Neural cell (in vitro differentiated cells): ENCODE results near the gene SPOP. TPM values are rescaled to one million over a fixed set of nuclear protein-coding genes. Genes with fewer than 3 reads are reported as not detected.

Source experiments
- H2AFZ ChIP-seq: fragments of 200-600, 300-800 bp; sonication (generic), shearing (Covaris generic); 2 replicates; pipeline ENCODE4 v1.6.0; 2014; ENCODE audit warnings: low read depth, mild to moderate bottlenecking, antibody characterized with exemption, low read length, moderate library complexity
- H3F3A ChIP-seq: fragments of 200-600 bp; shearing (Covaris generic); 2 replicates; pipeline ENCODE4 v1.6.1; 2016; ENCODE audit warnings: mild to moderate bottlenecking, moderate library complexity, mixed read lengths, antibody characterized with exemption, low read length; ENCODE audit not compliant: insufficient read depth, poor library complexity, severe bottlenecking
- H3K27ac ChIP-seq: fragments of 200-600, 300-800 bp; sonication (generic), shearing (Covaris generic); 2 replicates; pipeline ENCODE4 v1.5.1; 2014; ENCODE audit warnings: mild to moderate bottlenecking, low read length, moderate library complexity
- H3K27me3 ChIP-seq: fragments of 300-800, 200-600 bp; sonication (generic), shearing (Covaris generic); 2 replicates; pipeline ENCODE4 v1.6.0; 2014; ENCODE audit warnings: mild to moderate bottlenecking, low read depth, low read length, moderate library complexity; ENCODE audit not compliant: insufficient read depth
- H3K36me3 ChIP-seq: fragments of 300-800, 200-600 bp; sonication (generic), shearing (Covaris generic); 2 replicates; pipeline ENCODE4 v1.5.1; 2014; ENCODE audit warnings: mild to moderate bottlenecking, antibody characterized with exemption, low read length, moderate library complexity; ENCODE audit not compliant: insufficient read depth
- H3K4me2 ChIP-seq: fragments of 300-800, 200-600 bp; sonication (generic), shearing (Covaris generic); 2 replicates; pipeline ENCODE4 v1.6.0; 2014; ENCODE audit warnings: mild to moderate bottlenecking, low read length
- H3K4me3 ChIP-seq: fragments of 300-800, 200-600 bp; sonication (generic), shearing (Covaris generic); 2 replicates; pipeline ENCODE4 v1.5.1; 2014; ENCODE audit warnings: mild to moderate bottlenecking, low read length, moderate library complexity
- H3K79me2 ChIP-seq: fragments of 200-600 bp; shearing (Covaris generic); replicated peaks from 2 replicates; pipeline ENCODE4 v1.6.0; 2014; ENCODE audit warnings: mild to moderate bottlenecking, low read length, moderate library complexity; ENCODE audit not compliant: insufficient read depth
- H3K9ac ChIP-seq: fragments of 300-800, 200-600 bp; sonication (generic), shearing (Covaris generic); 2 replicates; pipeline ENCODE4 v1.6.1; 2016; ENCODE audit warnings: mild to moderate bottlenecking, low read length, mixed read lengths
- H3K9me2 ChIP-seq: fragments of 200-600 bp; shearing (Covaris generic); 2 replicates; pipeline ENCODE4 v1.6.1; 2016; ENCODE audit warnings: mild to moderate bottlenecking, low read length, mixed read lengths; ENCODE audit not compliant: insufficient read depth
- H3K9me3 ChIP-seq: fragments of 200-600, 300-800 bp; sonication (generic), shearing (Covaris generic); 2 replicates; pipeline ENCODE4 v1.6.1; 2016; ENCODE audit warnings: mild to moderate bottlenecking, mixed run types, low read length, moderate library complexity, mixed read lengths
- H4K20me1 ChIP-seq: fragments of 200-600 bp; shearing (Covaris generic); 2 replicates; pipeline ENCODE4 v1.6.1; 2016; ENCODE audit warnings: mild to moderate bottlenecking, mixed run types; ENCODE audit not compliant: insufficient read depth
- CTCF ChIP-seq: fragments of 450-650 bp; IDR thresholded peaks from 2 replicates; pipeline ENCODE4 v1.5.1; 2014; ENCODE audit warnings: antibody characterized with exemption, mild to moderate bottlenecking, moderate library complexity; ENCODE audit not compliant: poor library complexity, severe bottlenecking
- EP300 ChIP-seq: fragments of 450-650 bp; conservative IDR thresholded peaks from 2 replicates; pipeline ENCODE4 v1.6.1; 2014; ENCODE audit warnings: antibody characterized with exemption, mild to moderate bottlenecking, moderate library complexity; ENCODE audit not compliant: poor library complexity, severe bottlenecking
- EZH2 ChIP-seq: fragments of 200-600, 300-800 bp; shearing (Covaris generic), sonication (generic); IDR thresholded peaks from 2 replicates; pipeline ENCODE4 v1.6.1; 2014; ENCODE audit warnings: antibody characterized with exemption, low read length, borderline replicate concordance, mild to moderate bottlenecking; ENCODE audit not compliant: insufficient read depth, poor library complexity, severe bottlenecking
- MXI1 ChIP-seq: fragments of 450-650 bp; conservative IDR thresholded peaks from 2 replicates; pipeline ENCODE4 v1.6.1; 2014; ENCODE audit warnings: antibody characterized with exemption, mild to moderate bottlenecking; ENCODE audit not compliant: poor library complexity, severe bottlenecking
- POLR2AphosphoS5 ChIP-seq: IDR thresholded peaks from 2 replicates; pipeline ENCODE4 v1.6.1; 2012
- RAD21 ChIP-seq: fragments of 450-650 bp; conservative IDR thresholded peaks from 2 replicates; pipeline ENCODE4 v1.6.1; 2014; ENCODE audit warnings: antibody characterized with exemption, mild to moderate bottlenecking, moderate library complexity
- SMC3 ChIP-seq: fragments of 450-650 bp; conservative IDR thresholded peaks from 2 replicates; pipeline ENCODE4 v1.6.1; 2014; ENCODE audit warnings: antibody characterized with exemption, mild to moderate bottlenecking, moderate library complexity; ENCODE audit not compliant: poor library complexity
- TAF1 ChIP-seq: IDR thresholded peaks from 2 replicates; pipeline ENCODE4 v1.6.1; 2012; ENCODE audit warnings: low read depth
- polyA plus RNA-seq: library from polyadenylated mRNA; depleted of rRNA; stranded (reverse); fragments of >200 nt; gene quantifications from 2 replicates; pipeline ENCODE4 v1.2.3, GENCODE V29; 2014
- TF ChIP-seq, protein P1 (sequence below): IDR thresholded peaks from 2 replicates; pipeline ENCODE4 v1.6.1; 2012; ENCODE audit warnings: borderline replicate concordance

SPOP gene
- polyA plus RNA-seq, 1 donor from 2014 or later: 71.9 TPM

- Histone ChIP-seq H3K36me3 (no peaks in the 10 kb centered on the region), H2AFZ (no peak overlapping the region), H3K9me2 (no peaks in the 10 kb centered on the region), H3K27me3 (no peaks in the 10 kb centered on the region), H4K20me1 (no peaks in the 10 kb centered on the region), H3K9ac (no peak overlapping the region), H3K4me3 (no peak overlapping the region), H3K9me3 (no peaks in the 10 kb centered on the region), H3K79me2 (no peaks in the 10 kb centered on the region), H3K27ac (no peak overlapping the region), H3K4me2 (no peak overlapping the region), H3F3A (no peaks in the 10 kb centered on the region)
- no peak for TF ChIP-seq CTCF
- TF ChIP-seq, protein P1, sequence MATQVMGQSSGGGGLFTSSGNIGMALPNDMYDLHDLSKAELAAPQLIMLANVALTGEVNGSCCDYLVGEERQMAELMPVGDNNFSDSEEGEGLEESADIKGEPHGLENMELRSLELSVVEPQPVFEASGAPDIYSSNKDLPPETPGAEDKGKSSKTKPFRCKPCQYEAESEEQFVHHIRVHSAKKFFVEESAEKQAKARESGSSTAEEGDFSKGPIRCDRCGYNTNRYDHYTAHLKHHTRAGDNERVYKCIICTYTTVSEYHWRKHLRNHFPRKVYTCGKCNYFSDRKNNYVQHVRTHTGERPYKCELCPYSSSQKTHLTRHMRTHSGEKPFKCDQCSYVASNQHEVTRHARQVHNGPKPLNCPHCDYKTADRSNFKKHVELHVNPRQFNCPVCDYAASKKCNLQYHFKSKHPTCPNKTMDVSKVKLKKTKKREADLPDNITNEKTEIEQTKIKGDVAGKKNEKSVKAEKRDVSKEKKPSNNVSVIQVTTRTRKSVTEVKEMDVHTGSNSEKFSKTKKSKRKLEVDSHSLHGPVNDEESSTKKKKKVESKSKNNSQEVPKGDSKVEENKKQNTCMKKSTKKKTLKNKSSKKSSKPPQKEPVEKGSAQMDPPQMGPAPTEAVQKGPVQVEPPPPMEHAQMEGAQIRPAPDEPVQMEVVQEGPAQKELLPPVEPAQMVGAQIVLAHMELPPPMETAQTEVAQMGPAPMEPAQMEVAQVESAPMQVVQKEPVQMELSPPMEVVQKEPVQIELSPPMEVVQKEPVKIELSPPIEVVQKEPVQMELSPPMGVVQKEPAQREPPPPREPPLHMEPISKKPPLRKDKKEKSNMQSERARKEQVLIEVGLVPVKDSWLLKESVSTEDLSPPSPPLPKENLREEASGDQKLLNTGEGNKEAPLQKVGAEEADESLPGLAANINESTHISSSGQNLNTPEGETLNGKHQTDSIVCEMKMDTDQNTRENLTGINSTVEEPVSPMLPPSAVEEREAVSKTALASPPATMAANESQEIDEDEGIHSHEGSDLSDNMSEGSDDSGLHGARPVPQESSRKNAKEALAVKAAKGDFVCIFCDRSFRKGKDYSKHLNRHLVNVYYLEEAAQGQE: no peak
- no peak for TF ChIP-seq POLR2AphosphoS5
- TF ChIP-seq MXI1: no peak
- no peak for TF ChIP-seq RAD21
- no peak for TF ChIP-seq EZH2
- TF ChIP-seq EP300: no peak
- no peak for TF ChIP-seq TAF1
- no peak for TF ChIP-seq SMC3
These were observed 82.6 kb downstream of the SPOP start for GRCh38 chr17:49595328-49595727.

GRCh38 chr17:49592263-49592662 lies 85.6 kb downstream of the SPOP start:
- Histone ChIP-seq H3K9me3 (no peaks in the 10 kb centered on the region), H3K4me3 (no peak overlapping the region), H3K36me3 (no peaks in the 10 kb centered on the region), H3K27me3 (no peaks in the 10 kb centered on the region), H3K4me2 (no peak overlapping the region), H3K27ac (no peak overlapping the region), H3F3A (no peaks in the 10 kb centered on the region), H4K20me1 (no peaks in the 10 kb centered on the region), H3K79me2 (no peaks in the 10 kb centered on the region), H3K9ac (no peak overlapping the region), H3K9me2 (no peaks in the 10 kb centered on the region), H2AFZ (no peak overlapping the region)
- TF ChIP-seq CTCF: no peak
- TF ChIP-seq TAF1: no peak
- TF ChIP-seq, protein P1: no peak
- TF ChIP-seq RAD21: no peak
- TF ChIP-seq MXI1: no peak
- no peak for TF ChIP-seq POLR2AphosphoS5
- TF ChIP-seq SMC3: no peak
- no peak for TF ChIP-seq EZH2
- TF ChIP-seq EP300: no peak
